ENCODE data around the gene RPS6KB2.

RPS6KB2 gene

DNA sequence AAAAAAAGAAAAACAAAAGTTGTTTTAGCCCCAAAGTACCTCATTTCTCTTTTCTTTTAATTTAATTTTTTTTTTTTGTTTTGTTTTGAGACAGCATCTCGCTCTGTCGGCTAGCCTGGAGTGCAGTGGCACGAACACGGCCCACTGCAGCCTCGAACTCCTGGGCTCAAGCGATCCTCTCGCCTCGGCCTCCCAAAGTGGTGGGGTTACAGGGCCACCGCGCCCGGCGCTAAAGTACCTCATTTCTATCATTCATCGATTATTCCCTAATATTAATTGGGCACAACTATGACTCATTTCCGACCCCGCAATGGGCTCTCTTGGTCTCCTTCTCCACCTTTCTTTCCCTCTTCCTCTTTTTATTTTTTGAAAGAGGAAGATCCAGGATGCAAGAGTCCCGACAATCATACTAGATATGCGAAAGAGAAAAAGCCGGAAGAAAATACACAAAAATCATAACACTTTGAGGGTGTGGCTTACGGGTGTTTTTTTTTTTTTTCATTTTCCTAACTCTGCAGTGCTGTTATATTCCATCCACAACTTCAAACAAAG, 54.1 kb downstream of the RPS6KB2 start:
- H3K4me3 ChIP-seq (ENCODE audit: low read length): peak overlapping the region; percentile 59; the same call in 1 of the 2 replicates
- no peak for TF ChIP-seq ZNF274 (IDR thresholded peaks at IDR 0.05; ENCODE audit: low read depth, low read length)

DNA sequence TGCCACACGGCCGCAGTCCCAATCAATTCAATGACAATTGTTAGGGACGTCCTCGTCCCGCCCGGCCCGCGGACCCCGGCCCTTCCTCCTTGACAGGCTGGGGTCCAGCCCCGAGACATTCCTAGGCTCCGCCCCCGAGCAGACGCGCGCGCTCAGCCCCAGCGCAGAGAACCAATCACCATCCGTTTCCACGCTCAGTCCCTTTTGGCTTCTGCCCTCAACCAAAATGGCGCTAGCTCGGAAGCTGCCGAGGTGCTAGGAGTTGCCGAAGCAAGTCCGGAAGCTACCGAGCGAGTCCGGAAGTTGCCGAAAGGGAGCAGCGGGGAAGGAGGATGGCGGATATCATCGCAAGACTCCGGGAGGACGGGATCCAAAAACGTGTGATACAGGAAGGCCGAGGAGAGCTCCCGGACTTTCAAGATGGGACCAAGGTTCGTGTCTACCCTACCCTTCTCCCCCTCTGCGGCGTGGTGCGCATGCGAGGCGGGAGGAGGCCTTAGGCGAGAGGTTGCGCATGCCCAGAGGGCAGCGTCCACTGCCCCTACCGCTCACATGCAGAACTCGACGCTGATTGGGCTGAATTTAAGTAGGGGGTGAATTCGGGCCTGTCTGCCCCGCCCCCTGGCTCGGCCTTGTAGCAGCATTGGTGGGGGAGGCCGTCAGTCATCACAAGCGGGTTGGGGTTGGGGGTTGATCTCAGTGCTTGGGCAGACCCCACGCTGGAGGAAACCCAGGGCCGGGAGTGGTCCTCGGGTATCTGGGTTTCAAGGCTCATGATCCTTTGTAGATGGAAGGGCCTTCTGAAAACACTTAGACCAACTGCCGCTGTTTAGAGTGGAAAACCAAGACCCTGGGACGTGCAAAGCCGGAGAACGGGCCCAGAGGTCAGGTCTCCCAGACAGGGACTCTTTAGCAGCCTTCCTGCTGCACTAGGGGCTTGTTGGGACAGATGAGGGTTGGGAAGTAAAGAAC, 54.8 kb downstream of the RPS6KB2 start, which contains the start of gene AIP:
AIP (plus strand) TSS at position 200 of the 972 bp plus-strand sequence; CDS start at position 333, 133 bp downstream.
- peak within 1 kb of the TSS; percentile 59; the same call in 1 of the 2 replicates for H3K4me3 ChIP-seq (ENCODE audit: low read length)
- TF ChIP-seq ZNF274 (IDR thresholded peaks at IDR 0.05; ENCODE audit: low read depth, low read length): no peak

GRCh38 chr11:67483831-67484665, 55.8 kb downstream of the RPS6KB2 start:
- TF ChIP-seq ZNF274 (IDR thresholded peaks at IDR 0.05; ENCODE audit: low read depth, low read length): no peak

GRCh38 chr11:67484847-67485311, 56.6 kb downstream of the RPS6KB2 start:
- peak overlapping the region; percentile 12; the same call in 1 of the 2 replicates for H3K4me3 ChIP-seq (ENCODE audit: low read length)
- TF ChIP-seq ZNF274 (IDR thresholded peaks at IDR 0.05; ENCODE audit: low read depth, low read length): no peak

More at GRCh38 chr11:67483831-67484665, 55.8 kb downstream of the RPS6KB2 start:
- peak overlapping the region; percentile 59; the same call in 1 of the 2 replicates for H3K4me3 ChIP-seq (ENCODE audit: low read length)

Measured in GM08714 (cell line).